T-helper 1 cell treated with Interleukin-12 subunit alpha and Interleukin-12 subunit beta and Interleukin-4 antibody, amounts not matched to agents 30 μg/mL and 1 μg/mL, for 36 hours (primary cell): Measurements from ENCODE around the gene EIF3K.

Source experiments
- H3K27ac Mint-ChIP-seq: one replicate; pipeline ENCODE4 v1.8.0; 2021; ENCODE audit warnings: mild to moderate bottlenecking, mixed read lengths
- H3K27me3 Mint-ChIP-seq: one replicate; pipeline ENCODE4 v1.8.0; 2021; ENCODE audit warnings: low read depth, mixed read lengths
- H3K36me3 Mint-ChIP-seq: one replicate; pipeline ENCODE4 v1.8.0; 2021; ENCODE audit warnings: low read depth, mixed read lengths
- H3K4me1 Mint-ChIP-seq: one replicate; pipeline ENCODE4 v1.8.0; 2021; ENCODE audit warnings: low read depth, mixed read lengths
- H3K4me3 Mint-ChIP-seq: one replicate; pipeline ENCODE4 v1.8.0; 2021; ENCODE audit warnings: mild to moderate bottlenecking, moderate library complexity, mixed read lengths
- H3K9me3 Mint-ChIP-seq: one replicate; pipeline ENCODE4 v1.8.0; 2021; ENCODE audit warnings: mixed read lengths

Gene EIF3K

GRCh38 chr19:38686530-38686888, 67.5 kb downstream of the EIF3K start:
- Mint-ChIP-seq H3K4me3 (peak overlapping the region; percentile 61), H3K9me3 (peaks cover 4% of the 10 kb centered on the region), H3K27me3 (no peaks in the 10 kb centered on the region), H3K27ac (peak overlapping the region; percentile 88), H3K36me3 (peaks cover 25% of the 10 kb centered on the region), H3K4me1 (peaks cover 63% of the 10 kb centered on the region)
